ENCODE data around the gene PMAIP1. TPM values are rescaled to one million over a fixed set of nuclear protein-coding genes. Genes with fewer than 3 reads are reported as not detected.

PMAIP1 gene
- total RNA-seq, 1 donor from 2014 or later, result 45.2 TPM

DNA sequence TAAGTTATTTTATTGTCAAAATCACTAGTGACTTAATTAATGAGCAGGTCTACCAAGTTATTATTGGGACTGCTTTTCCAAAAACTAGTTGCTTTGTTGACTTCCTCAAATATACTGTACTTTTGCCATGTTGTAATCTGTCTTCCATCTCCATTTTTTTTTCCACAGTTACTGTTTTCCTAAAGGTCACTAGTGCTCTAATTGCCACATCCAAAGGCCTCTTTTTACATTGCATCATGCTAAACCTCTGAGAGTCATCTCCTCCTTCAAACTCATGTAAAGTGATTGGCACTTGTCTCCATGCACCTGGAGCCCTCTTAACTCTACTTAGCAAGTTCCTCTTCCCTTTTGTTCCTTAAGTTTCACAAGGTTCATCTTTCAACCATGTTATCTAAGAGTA lies 11.8 kb downstream of the PMAIP1 start:
- no peak for DNase-seq (ENCODE audit: extremely low read depth, low read depth, low spot score)

- DNase-seq (ENCODE audit: extremely low read depth, low read depth, low spot score), result no peak
These were observed 12.3 kb downstream of the PMAIP1 start for GRCh38 chr18:59912007-59912550.

DNA sequence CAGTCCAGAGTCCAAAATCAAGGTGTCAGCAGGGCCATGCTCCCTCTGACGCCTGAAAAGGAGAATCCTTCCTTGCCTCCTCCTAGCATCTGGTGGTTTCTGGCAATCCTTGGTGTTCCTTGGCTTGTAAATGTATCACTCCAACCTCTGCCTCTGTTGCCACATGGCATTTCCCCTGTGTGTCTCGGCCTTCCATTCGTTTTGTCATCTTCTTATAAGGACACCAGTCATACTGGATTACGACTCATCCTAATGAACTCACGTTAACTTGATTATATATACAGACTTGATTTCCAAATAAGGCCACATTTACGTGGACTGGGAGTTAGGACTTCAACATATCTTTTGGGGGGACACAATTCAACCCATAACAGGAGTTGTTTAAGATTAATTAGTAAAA lies 15.8 kb downstream of the PMAIP1 start:
- no peak for DNase-seq (ENCODE audit: extremely low read depth, low read depth, low spot score)

DNA sequence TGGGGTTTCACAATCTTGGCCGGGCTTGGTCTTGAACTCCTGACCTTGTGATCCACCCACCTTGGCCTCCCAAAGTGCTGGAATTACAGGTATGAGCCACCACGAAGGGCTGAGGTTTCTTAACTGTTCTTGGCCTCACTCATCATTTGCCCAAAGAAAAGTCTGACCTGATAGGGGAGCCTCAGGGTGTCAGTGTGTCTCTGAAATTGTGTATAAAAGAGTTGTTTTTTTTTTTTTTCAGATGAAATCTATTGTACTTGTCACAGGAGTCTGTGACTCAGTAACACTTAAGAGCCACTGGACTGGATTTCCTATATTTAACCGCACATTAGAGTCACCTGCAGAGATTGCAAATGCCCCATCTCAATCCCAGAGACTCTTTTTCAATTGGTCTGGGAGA lies 16.9 kb downstream of the PMAIP1 start:
- DNase-seq (ENCODE audit: extremely low read depth, low read depth, low spot score), result no peak

GRCh38 chr18:59917422-59917821 lies 17.6 kb downstream of the PMAIP1 start:
- no peak for DNase-seq (ENCODE audit: extremely low read depth, low read depth, low spot score)

- no peak for DNase-seq (ENCODE audit: extremely low read depth, low read depth, low spot score)
These were observed 18.5 kb downstream of the PMAIP1 start for GRCh38 chr18:59918320-59918755.

DNA sequence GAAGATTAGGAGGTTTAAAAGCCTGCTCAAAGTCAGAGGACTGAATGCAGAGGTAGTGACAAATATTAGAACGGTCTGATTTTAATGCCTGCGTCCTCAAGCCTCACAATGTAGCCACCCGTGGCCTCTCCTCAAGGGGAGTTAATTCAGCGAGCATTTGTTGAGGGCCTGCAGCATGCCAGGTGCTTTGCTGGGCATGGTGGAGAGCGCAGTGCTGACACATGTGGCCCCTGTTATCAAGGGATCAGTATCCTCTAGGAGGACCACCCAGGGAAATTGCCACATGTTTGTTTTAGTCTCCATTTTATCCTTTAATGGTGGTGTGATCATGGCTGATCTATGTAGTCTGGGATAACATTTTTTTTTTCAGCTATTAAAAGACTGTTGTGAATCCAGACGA lies 19.2 kb downstream of the PMAIP1 start:
- DNase-seq (ENCODE audit: extremely low read depth, low read depth, low spot score), result no peak

DNA sequence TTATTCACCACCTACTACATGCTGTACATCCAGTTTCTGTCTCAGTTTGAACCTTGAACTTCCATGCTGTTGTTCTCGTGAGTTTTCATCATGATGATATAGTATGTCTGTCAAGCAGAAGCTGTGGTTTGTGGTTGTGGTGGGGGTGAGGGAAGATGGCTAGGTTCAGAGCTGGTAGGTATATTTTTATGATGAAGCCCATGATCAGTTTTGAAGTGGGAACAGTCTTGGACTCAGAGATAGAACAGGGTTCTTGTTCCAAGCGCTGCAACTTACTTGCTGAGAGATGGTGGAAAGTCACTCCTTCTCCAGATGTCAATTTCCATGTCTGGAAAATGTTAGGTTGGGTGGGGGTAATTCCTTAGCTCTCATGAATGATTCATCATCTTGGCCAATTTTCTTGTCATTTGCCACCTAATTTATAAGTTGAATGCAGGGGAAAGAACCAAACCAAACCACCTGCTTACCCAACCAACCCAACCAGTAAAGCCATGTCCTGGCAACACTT lies 21.6 kb downstream of the PMAIP1 start:
- DNase-seq (ENCODE audit: extremely low read depth, low read depth, low spot score), result no peak

DNA sequence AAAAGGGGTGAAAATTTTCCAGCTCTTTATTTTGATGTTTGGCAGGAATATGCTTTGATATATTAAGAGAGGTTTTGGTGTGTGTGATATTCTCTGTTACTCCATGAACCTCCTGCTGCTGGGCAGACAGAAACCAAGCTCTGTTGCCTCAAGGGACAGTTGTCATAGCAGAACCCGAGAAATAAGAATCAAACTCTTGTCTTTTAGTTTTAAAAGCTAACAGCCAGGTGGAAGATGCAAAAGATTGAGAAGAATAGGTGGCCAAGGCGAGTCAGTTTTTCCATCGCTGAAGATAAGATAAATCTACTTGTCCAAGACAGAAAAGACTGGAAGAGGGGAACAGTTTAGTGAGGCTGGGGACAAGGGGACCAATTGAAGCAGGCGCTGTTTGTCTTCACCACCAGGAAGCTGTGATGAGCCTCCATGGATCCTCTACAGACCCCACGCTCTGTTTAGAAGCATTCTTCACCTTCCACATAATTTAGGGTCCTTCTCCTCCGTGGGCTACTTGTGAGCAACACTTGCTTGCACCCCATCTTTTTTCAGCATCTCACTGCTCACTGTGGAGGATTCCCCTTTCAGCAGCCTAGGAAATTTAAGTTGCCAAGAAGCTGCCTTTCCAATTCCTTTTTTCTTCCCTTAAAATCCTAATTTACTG lies 23.9 kb downstream of the PMAIP1 start:
- no peak for DNase-seq (ENCODE audit: extremely low read depth, low read depth, low spot score)

- DNase-seq (ENCODE audit: extremely low read depth, low read depth, low spot score), result no peak
These were observed 26.3 kb downstream of the PMAIP1 start for GRCh38 chr18:59926131-59926530.

DNA sequence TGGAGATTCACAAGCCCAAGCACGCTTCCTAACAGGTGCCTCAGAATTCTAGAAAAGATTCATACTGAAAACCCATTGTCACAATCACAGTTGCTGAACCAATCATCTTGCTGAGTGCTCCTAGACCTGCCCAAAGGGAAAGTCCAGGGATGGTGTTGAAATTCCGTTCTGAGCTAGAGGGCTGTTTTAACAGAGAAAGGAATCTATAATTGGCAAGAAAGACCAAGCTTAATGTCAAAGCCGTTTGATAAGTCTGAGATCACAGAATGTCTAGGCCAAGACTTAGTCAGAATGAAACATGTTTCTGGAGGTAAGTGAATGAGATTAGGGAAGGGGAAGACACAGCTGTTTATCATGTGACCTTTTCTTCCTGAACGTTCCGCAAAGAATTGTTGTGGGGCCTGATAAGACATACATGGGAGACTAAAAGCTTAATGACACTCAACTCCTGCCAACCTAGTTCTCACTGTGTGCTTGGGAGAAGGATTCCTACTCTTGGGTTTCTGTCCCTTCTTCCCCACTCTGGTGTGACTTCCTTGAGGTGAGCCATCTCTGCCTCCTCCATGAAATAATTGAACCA lies 27.5 kb downstream of the PMAIP1 start:
- no peak for DNase-seq (ENCODE audit: extremely low read depth, low read depth, low spot score)

- DNase-seq (ENCODE audit: extremely low read depth, low read depth, low spot score), result no peak
These were observed 28.4 kb downstream of the PMAIP1 start for GRCh38 chr18:59928201-59928600.

GRCh38 chr18:59929621-59930295 lies 30.0 kb downstream of the PMAIP1 start:
- no peak for DNase-seq (ENCODE audit: extremely low read depth, low read depth, low spot score)

DNA sequence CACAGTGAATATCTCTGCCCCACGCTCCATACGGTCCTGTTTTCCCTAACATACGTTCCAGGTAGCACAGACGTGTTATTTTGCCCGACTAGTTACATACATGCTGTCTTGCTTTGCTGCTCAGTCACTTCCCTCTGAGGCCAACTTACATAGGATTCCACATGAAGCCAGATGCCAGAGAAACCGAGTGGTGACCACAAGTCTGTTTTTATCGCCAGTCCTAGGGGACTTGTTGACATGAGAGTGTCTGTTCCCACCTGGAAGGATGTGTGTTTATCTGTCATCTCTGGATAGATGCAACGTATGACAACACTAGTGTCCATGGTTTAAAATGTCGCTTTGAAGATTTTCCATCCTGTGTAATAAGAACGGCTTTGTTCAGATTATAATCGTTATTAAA lies 32.6 kb downstream of the PMAIP1 start:
- no peak for DNase-seq (ENCODE audit: extremely low read depth, low read depth, low spot score)

GRCh38 chr18:59938676-59939075 lies 38.9 kb downstream of the PMAIP1 start:
- no peak for DNase-seq (ENCODE audit: extremely low read depth, low read depth, low spot score)

DNA sequence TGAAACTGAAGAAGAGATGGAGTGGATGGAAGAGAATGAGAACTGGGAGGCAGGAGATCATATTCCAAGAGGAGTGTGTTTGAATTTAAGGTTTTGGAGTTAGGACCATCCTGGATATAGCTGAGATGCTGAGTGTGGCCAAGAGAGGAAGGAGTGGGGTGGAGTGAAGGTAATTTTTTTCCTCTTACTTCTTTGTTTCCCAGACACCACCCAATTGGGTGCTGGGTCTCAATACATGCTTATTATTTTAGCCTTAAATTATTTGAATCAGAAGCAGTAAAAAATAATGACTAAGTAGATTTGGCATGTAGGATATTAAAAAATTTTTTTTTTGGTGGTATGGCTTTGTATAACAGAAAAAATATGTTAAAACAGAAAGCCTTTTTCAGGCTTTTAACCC lies 39.3 kb downstream of the PMAIP1 start:
- no peak for DNase-seq (ENCODE audit: extremely low read depth, low read depth, low spot score)

GRCh38 chr18:59940068-59940467 lies 40.3 kb downstream of the PMAIP1 start:
- no peak for DNase-seq (ENCODE audit: extremely low read depth, low read depth, low spot score)

GRCh38 chr18:59941331-59941730 lies 41.5 kb downstream of the PMAIP1 start:
- no peak for DNase-seq (ENCODE audit: extremely low read depth, low read depth, low spot score)

GRCh38 chr18:59942601-59943000 lies 42.8 kb downstream of the PMAIP1 start:
- no peak for DNase-seq (ENCODE audit: extremely low read depth, low read depth, low spot score)

DNA sequence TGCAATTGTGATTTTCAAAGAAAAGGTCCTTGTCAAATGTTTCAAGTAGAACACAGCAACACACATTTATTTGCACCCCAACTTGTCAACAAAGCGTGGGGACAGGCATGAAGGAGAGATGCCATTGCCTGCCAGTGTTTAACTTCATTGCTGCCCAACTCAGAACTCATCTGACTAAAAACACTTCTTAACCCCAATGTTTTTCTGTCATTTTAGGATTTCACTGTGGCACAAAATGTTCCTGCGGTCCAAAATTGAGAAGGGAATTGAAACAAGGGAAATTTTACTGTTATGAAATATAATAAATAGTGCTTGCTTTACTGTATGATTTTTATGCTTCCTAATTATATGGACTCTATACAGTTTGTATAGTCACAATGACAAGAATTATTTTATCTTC lies 45.7 kb downstream of the PMAIP1 start:
- no peak for DNase-seq (ENCODE audit: extremely low read depth, low read depth, low spot score)

GRCh38 chr18:59950215-59950944 lies 50.6 kb downstream of the PMAIP1 start:
- no peak for DNase-seq (ENCODE audit: extremely low read depth, low read depth, low spot score)
